Breast epithelium (tissue), 4 donors: ENCODE results near the gene TECTA. TPM values are rescaled to one million over a fixed set of nuclear protein-coding genes. Genes with fewer than 3 reads are reported as not detected.
A peak's percentile ranks its signal among the peaks of the same experiment; 100 is the strongest.

Experiments
- DNase-seq, 2 donors: peaks; one replicate each; pipeline ENCODE4 v3.0.0-alpha.2; 2019; ENCODE audit warnings: low spot score in 2 of 2
- H3K27ac ChIP-seq, 2 donors: fragments of 200-600 bp; sonication (generic) in 1 of 2; one replicate each; pipeline ENCODE4 v1.5.1; 2016 to 2019; ENCODE audit warnings: mild to moderate bottlenecking in 1 of 2
- H3K27me3 ChIP-seq, 2 donors: fragments of 200-600 bp; sonication (generic) in 1 of 2; one replicate each; pipeline versions ENCODE4 v1.5.1 to v1.6.0; 2017 to 2019; ENCODE audit warnings: control low read depth in 1 of 2, mild to moderate bottlenecking in 1 of 2
- H3K36me3 ChIP-seq: fragments of 200-600 bp; one replicate; pipeline ENCODE4 v1.5.1; 2019
- H3K4me1 ChIP-seq, 2 donors: fragments of 200-600 bp; sonication (generic); one replicate each; pipeline ENCODE4 v1.5.1; 2016 to 2019; ENCODE audit warnings: control low read depth in 1 of 2
- H3K4me3 ChIP-seq, 3 donors: fragments of 200-600 bp; sonication (generic); 1 replicate in 2 of 3; 2 replicates in 1 of 3; pipeline ENCODE4 v1.5.1; 2016 to 2019; ENCODE audit warnings: mild to moderate bottlenecking in 3 of 3, moderate library complexity in 2 of 3
- H3K9me3 ChIP-seq, 2 donors: fragments of 200-600 bp; sonication (generic) in 1 of 2; one replicate each; pipeline ENCODE4 v1.5.1; 2016 to 2019; ENCODE audit warnings: control low read depth in 1 of 2
- CTCF ChIP-seq, 3 donors: fragments of 450-650 bp; IDR thresholded peaks; one replicate each; pipeline ENCODE4 v1.5.1; 2016 to 2017; ENCODE audit warnings: antibody characterized with exemption in 3 of 3, mild to moderate bottlenecking in 3 of 3, moderate library complexity in 3 of 3
- POLR2A ChIP-seq: fragments of 450-650 bp; IDR thresholded peaks from one replicate; pipeline ENCODE4 v1.6.1; 2016; ENCODE audit warnings: antibody characterized with exemption, mild to moderate bottlenecking, moderate library complexity
- POLR2AphosphoS5 ChIP-seq, 3 donors: sonication (generic); formaldehyde crosslinking; IDR thresholded peaks; one replicate each; pipeline ENCODE4 v1.6.1; 2017; ENCODE audit warnings: antibody characterized with exemption in 3 of 3
- intact Hi-C: fragments of 100-400 bp; cut with DNase I; formaldehyde crosslinking; loops from one replicate; pipeline ENCODE4 v1.15.1; 2023; ENCODE audit warnings: low total_unique reads
- total RNA-seq, 3 donors: library from RNA; depleted of rRNA; stranded (reverse); fragments of >200 nt; gene quantifications; one replicate each; pipeline ENCODE4 v1.1.0, GENCODE V29; 2016

TECTA gene
- total RNA-seq, 3 donors from 2014 or later = 0.64 to 1.3 (median 0.88) TPM

DNA sequence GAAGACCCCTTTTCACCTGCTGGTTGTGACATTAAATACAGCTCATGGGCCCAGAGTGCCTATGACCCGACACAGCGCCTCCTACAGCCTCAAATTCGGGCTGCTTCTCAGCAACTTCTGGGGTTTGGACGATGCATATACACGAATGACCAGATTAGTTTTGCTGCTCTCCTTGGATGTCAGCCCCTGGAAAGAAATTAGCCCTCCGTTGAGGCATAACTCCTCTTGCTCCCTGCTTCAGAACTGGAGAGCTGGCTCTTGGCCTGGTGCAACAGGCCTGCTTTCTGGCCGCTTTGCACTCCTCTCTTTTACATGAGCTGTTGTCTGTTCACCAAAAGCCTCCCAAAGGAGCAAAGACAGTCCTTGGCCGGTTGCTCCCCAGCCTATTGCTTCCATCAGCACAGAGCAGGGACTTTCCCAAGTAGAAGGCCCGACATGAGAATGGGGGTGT, 3.3 kb downstream of the TECTA start:
- H3K27ac ChIP-seq = peak overlapping the region in 1 of 2 donors; percentile 51
- intact Hi-C loops = no loop called here
- no peaks in the 10 kb centered on the region for H3K4me1 ChIP-seq

DNA sequence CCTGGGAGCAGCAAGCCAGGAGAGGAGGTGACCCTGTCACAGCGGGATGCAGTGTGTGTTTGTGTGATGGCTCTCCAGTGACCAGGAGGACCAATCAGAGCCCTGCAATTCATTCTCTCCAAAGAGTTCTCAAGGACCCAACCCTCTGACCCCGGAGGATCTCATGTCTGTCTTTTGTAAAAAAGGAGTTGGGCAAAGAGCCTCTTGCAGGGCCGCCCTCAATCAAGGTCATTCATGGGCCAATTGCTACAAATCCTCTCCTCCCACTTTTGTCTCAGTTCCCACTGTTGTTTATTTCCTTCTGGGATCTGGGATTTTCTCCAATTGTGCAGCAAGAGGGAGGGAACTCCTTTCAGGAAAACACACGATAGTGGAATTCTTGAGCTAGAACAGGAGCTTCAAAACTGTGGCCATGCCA, 4.0 kb downstream of the TECTA start:
- peak overlapping the region in 1 of 2 donors; percentile 51 for H3K27ac ChIP-seq
- no peak overlapping the region for H3K4me3 ChIP-seq
- intact Hi-C loops = no loop called here
- H3K27me3 ChIP-seq = no peaks in the 10 kb centered on the region
- no peaks in the 10 kb centered on the region for H3K4me1 ChIP-seq
- no peaks in the 10 kb centered on the region for H3K36me3 ChIP-seq
- H3K9me3 ChIP-seq = no peaks in the 10 kb centered on the region
- peak in 1 of 2 donors; percentile 23 for DNase-seq
- TF ChIP-seq POLR2AphosphoS5 (IDR thresholded peaks at IDR 0.05) (peak in 2 of 3 donors; percentile 36 to 51), CTCF (IDR thresholded peaks at IDR 0.05) (no peak)

More for the DNA sequence above, 3.3 kb downstream of the TECTA start:
- H3K4me3 ChIP-seq = no peak overlapping the region
- no peak for DNase-seq
- H3K9me3 ChIP-seq = no peaks in the 10 kb centered on the region
- H3K27me3 ChIP-seq = no peaks in the 10 kb centered on the region
- TF ChIP-seq CTCF (IDR thresholded peaks at IDR 0.05) = no peak
- TF ChIP-seq POLR2AphosphoS5 (IDR thresholded peaks at IDR 0.05) = no peak
- no peak for TF ChIP-seq POLR2A
- no peaks in the 10 kb centered on the region for H3K36me3 ChIP-seq

GRCh38 chr11:121105481-121106195, 4.6 kb downstream of the TECTA start:
- no peaks in the 10 kb centered on the region for H3K36me3 ChIP-seq
- H3K4me3 ChIP-seq = no peak overlapping the region
- no peak for DNase-seq
- no peaks in the 10 kb centered on the region for H3K9me3 ChIP-seq
- no peaks in the 10 kb centered on the region for H3K4me1 ChIP-seq
- intact Hi-C loops = no loop called here
- no peak overlapping the region for H3K27ac ChIP-seq
- TF ChIP-seq POLR2A = no peak
- no peaks in the 10 kb centered on the region for H3K27me3 ChIP-seq

GRCh38 chr11:121106812-121107211, 5.8 kb downstream of the TECTA start:
- intact Hi-C loops = no loop called here
- no peak overlapping the region for H3K27ac ChIP-seq
- no peak overlapping the region for H3K4me3 ChIP-seq
- H3K9me3 ChIP-seq = no peaks in the 10 kb centered on the region
- DNase-seq = no peak
- H3K4me1 ChIP-seq = no peaks in the 10 kb centered on the region
- H3K36me3 ChIP-seq = no peaks in the 10 kb centered on the region
- no peaks in the 10 kb centered on the region for H3K27me3 ChIP-seq
- TF ChIP-seq CTCF (IDR thresholded peaks at IDR 0.05) (no peak), POLR2AphosphoS5 (IDR thresholded peaks at IDR 0.05) (no peak), POLR2A (no peak)

DNA sequence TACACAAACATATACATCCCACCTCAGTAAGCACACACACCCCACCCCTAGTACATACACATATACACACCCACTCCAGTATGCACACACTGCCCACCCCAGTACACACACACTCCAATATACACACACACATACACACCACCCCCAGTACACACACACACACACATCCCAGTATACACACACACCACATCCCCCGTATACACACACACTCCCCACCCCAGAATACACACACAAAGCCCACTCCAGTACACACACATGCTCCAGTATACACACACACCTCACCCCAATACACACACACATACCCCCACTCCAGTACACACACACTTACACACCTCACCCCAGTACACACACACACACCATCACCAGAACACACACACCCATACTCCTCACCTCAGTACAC, 7.4 kb downstream of the TECTA start:
- Histone ChIP-seq H3K36me3 (no peaks in the 10 kb centered on the region), H3K4me3 (no peak overlapping the region), H3K4me1 (no peaks in the 10 kb centered on the region), H3K27ac (no peak overlapping the region), H3K9me3 (no peaks in the 10 kb centered on the region), H3K27me3 (no peaks in the 10 kb centered on the region)
- intact Hi-C loops = no loop called here
- TF ChIP-seq POLR2A (no peak), CTCF (IDR thresholded peaks at IDR 0.05) (no peak), POLR2AphosphoS5 (IDR thresholded peaks at IDR 0.05) (no peak)
- DNase-seq = no peak
